ENCODE data around the gene PIGC.
A peak's percentile ranks its signal among the peaks of the same experiment; 100 is the strongest.
"Not testable (repeated sequence)": the region's sequence is repeated elsewhere in the genome, so short reads cannot be mapped to it uniquely, and the experiment has no call there.

PIGC gene

GRCh38 chr1:172466795-172467407, 23.0 kb upstream of the PIGC start:
- no peak for DNase-seq (ENCODE audit: low spot score)

- no peak for DNase-seq (ENCODE audit: low spot score)
Measured at GRCh38 chr1:172465617-172466016, 21.7 kb upstream of the PIGC start.

- no peak for DNase-seq (ENCODE audit: low spot score)
Measured at GRCh38 chr1:172460887-172461315, 17.0 kb upstream of the PIGC start.

GRCh38 chr1:172460177-172460576, 16.3 kb upstream of the PIGC start:
- DNase-seq (ENCODE audit: low spot score) = no peak

- no peak for DNase-seq (ENCODE audit: low spot score)
Measured at GRCh38 chr1:172457479-172458130, 13.7 kb upstream of the PIGC start.

GRCh38 chr1:172456344-172456769, 12.5 kb upstream of the PIGC start:
- DNase-seq (ENCODE audit: low spot score) = no peak

- no peak for DNase-seq (ENCODE audit: low spot score)
Measured at GRCh38 chr1:172455451-172455850, 11.6 kb upstream of the PIGC start.

GRCh38 chr1:172453607-172454006, 9.7 kb upstream of the PIGC start:
- no peak for DNase-seq (ENCODE audit: low spot score)

GRCh38 chr1:172453153-172453545, 9.3 kb upstream of the PIGC start:
- no peak for DNase-seq (ENCODE audit: low spot score)

GRCh38 chr1:172452536-172453152, 8.8 kb upstream of the PIGC start:
- no peak for DNase-seq (ENCODE audit: low spot score)

GRCh38 chr1:172451002-172451443, 7.2 kb upstream of the PIGC start:
- no peak for DNase-seq (ENCODE audit: low spot score)

GRCh38 chr1:172450524-172450885, 6.6 kb upstream of the PIGC start:
- no peak for DNase-seq (ENCODE audit: low spot score)

GRCh38 chr1:172449585-172450523, 6.0 kb upstream of the PIGC start:
- DNase-seq (ENCODE audit: low spot score) = peak; percentile 64

GRCh38 chr1:172448995-172449584, 5.2 kb upstream of the PIGC start:
- no peak for DNase-seq (ENCODE audit: low spot score)

GRCh38 chr1:172447641-172448040, 3.8 kb upstream of the PIGC start:
- no peak for DNase-seq (ENCODE audit: low spot score)

- no peak for DNase-seq (ENCODE audit: low spot score)
Measured at GRCh38 chr1:172446547-172446946, 2.7 kb upstream of the PIGC start.

- no peak for DNase-seq (ENCODE audit: low spot score)
Measured at GRCh38 chr1:172442843-172443565, 865 bp downstream of the PIGC start.

- DNase-seq (ENCODE audit: low spot score) = no peak
Measured at GRCh38 chr1:172442404-172442803, 1.5 kb downstream of the PIGC start.

GRCh38 chr1:172437183-172437582, 6.7 kb downstream of the PIGC start:
- not testable (repeated sequence) for DNase-seq (ENCODE audit: low spot score)

GRCh38 chr1:172431721-172432192, 12.1 kb downstream of the PIGC start:
- DNase-seq (ENCODE audit: low spot score) = no peak

- DNase-seq (ENCODE audit: low spot score) = no peak
Measured at GRCh38 chr1:172431204-172431603, 12.7 kb downstream of the PIGC start.

Measured in pons (tissue), 1 donor.